Endothelial cell of umbilical vein (primary cell): ENCODE measurements around the gene BABAM1. TPM values are rescaled to one million over a fixed set of nuclear protein-coding genes. Genes with fewer than 3 reads are reported as not detected.

ENCODE experiments used
- BruUV-seq: library from RNA; stranded (reverse); fragments of 400-500 nt; replicated peaks from 2 replicates; lab custom pipeline; 2021; lab: Mats Ljungman, UMichigan
- CTCF ChIA-PET: fragments of 300-600, 350-600 bp; sonication (Branson Sonifier 250); formaldehyde crosslinking; loops from one replicate; lab custom pipeline; 2021; ENCODE audit warnings: antibody characterized with exemption, inconsistent platforms; lab: Charles Lee
- POLR2A ChIA-PET: fragments of 300-600, 350-600 bp; sonication (Branson Sonifier 250); formaldehyde crosslinking; loops from one replicate; lab custom pipeline; 2021; ENCODE audit warnings: antibody characterized with exemption, inconsistent platforms; lab: Charles Lee
- DNase-seq: peaks from one replicate; pipeline ENCODE4 v3.0.0-alpha.2; 2011; ENCODE audit warnings: low read depth, low spot score
- FAIRE-seq: peaks from 2 replicates; lab custom pipeline; 2011; peaks lifted over from hg19 to GRCh38; lab: Jason Lieb, UNC
- H2AFZ ChIP-seq: 2 replicates; pipeline ENCODE4 v1.6.0; 2012; ENCODE audit warnings: low read depth, low read length, control low read depth, inconsistent platforms
- H3K27ac ChIP-seq: 2 replicates; pipeline ENCODE4 v1.5.1; 2011; ENCODE audit warnings: low read depth, mild to moderate bottlenecking, control low read depth, low read length, moderate library complexity; ENCODE audit not compliant: insufficient read depth
- H3K27me3 ChIP-seq, 2 experiments: 2 replicates each; pipeline versions ENCODE4 v1.6.0 to v1.6.1; 2011; ENCODE audit warnings: low read length in 2 of 2, mixed read lengths in 1 of 2; ENCODE audit not compliant: control insufficient read depth in 2 of 2, insufficient read depth in 2 of 2
- H3K36me3 ChIP-seq, 2 experiments: 2 replicates in 1 of 2; 3 replicates in 1 of 2; pipeline ENCODE4 v1.5.1; 2011; ENCODE audit warnings: low read length in 2 of 2, mild to moderate bottlenecking in 1 of 2, moderate library complexity in 1 of 2; ENCODE audit not compliant: control insufficient read depth in 2 of 2, insufficient read depth in 2 of 2; ENCODE audit errors: extremely low read depth in 1 of 2
- H3K4me1 ChIP-seq: 3 replicates; pipeline ENCODE4 v1.5.1; 2011; ENCODE audit warnings: mild to moderate bottlenecking, low read length; ENCODE audit not compliant: control insufficient read depth, insufficient read depth; ENCODE audit errors: extremely low read depth
- H3K4me2 ChIP-seq: 2 replicates; pipeline ENCODE4 v1.6.1; 2011; ENCODE audit warnings: low read length, control low read depth, mixed read lengths; ENCODE audit not compliant: insufficient read depth
- H3K4me3 ChIP-seq, 3 experiments: fragments of 200-600 bp in 1 of 3; sonication (generic), shearing (Covaris generic) in 1 of 3; replicated peaks in 1 of 3; 2 replicates each; pipeline ENCODE4 v1.5.1; 2011 to 2016; ENCODE audit warnings: control low read depth in 3 of 3, low read length in 3 of 3, mild to moderate bottlenecking in 2 of 3, inconsistent platforms in 1 of 3, low read depth in 1 of 3, moderate library complexity in 1 of 3; ENCODE audit not compliant: insufficient read depth in 1 of 3
- H3K79me2 ChIP-seq: 2 replicates; pipeline ENCODE4 v1.6.0; 2012; ENCODE audit warnings: low read length, inconsistent platforms; ENCODE audit not compliant: control insufficient read depth, insufficient read depth
- H3K9ac ChIP-seq: replicated peaks from 2 replicates; pipeline ENCODE3; 2011; ENCODE audit warnings: low read length, control low read depth; ENCODE audit not compliant: insufficient read depth; ENCODE audit errors: extremely low read depth
- H3K9me1 ChIP-seq: replicated peaks from 3 replicates; pipeline ENCODE4 v1.6.0; 2011; ENCODE audit warnings: mild to moderate bottlenecking, low read length; ENCODE audit not compliant: control insufficient read depth, insufficient read depth; ENCODE audit errors: extremely low read depth
- H3K9me3 ChIP-seq: replicated peaks from 2 replicates; pipeline ENCODE4 v1.5.1; 2012; ENCODE audit warnings: low read length, inconsistent platforms; ENCODE audit not compliant: control insufficient read depth, insufficient read depth
- H4K20me1 ChIP-seq: replicated peaks from 2 replicates; pipeline ENCODE3; 2011; ENCODE audit warnings: mild to moderate bottlenecking, low read length; ENCODE audit not compliant: control insufficient read depth, insufficient read depth; ENCODE audit errors: extremely low read depth
- EZH2 ChIP-seq: IDR thresholded peaks from 2 replicates; pipeline ENCODE4 v1.6.1; 2012; ENCODE audit warnings: borderline replicate concordance, low read depth, mild to moderate bottlenecking, moderate library complexity, low read length, inconsistent platforms; ENCODE audit not compliant: severe bottlenecking
- FOS ChIP-seq: IDR thresholded peaks from 2 replicates; pipeline ENCODE4 v1.6.1; 2011; ENCODE audit warnings: mild to moderate bottlenecking, low read length, moderate library complexity, borderline replicate concordance; ENCODE audit not compliant: insufficient read depth
- GATA2 ChIP-seq: IDR thresholded peaks from 2 replicates; pipeline ENCODE4 v1.7.0; 2011; ENCODE audit warnings: low read depth, mild to moderate bottlenecking, moderate library complexity, mixed read lengths, low read length; ENCODE audit not compliant: insufficient read length, insufficient read depth
- JUN ChIP-seq: IDR thresholded peaks from 2 replicates; pipeline ENCODE4 v1.6.1; 2011; ENCODE audit warnings: borderline replicate concordance, low read depth; ENCODE audit not compliant: insufficient read length, insufficient read depth
- MYC ChIP-seq: IDR thresholded peaks from one replicate; pipeline ENCODE4 v1.6.1; 2011; ENCODE audit warnings: mild to moderate bottlenecking, low read depth, low read length
- POLR2A ChIP-seq: IDR thresholded peaks from 2 replicates; pipeline ENCODE4 v1.6.1; 2012; ENCODE audit warnings: low read depth, mild to moderate bottlenecking, control low read depth, low read length
- POLR2AphosphoS5 ChIP-seq: IDR thresholded peaks from 2 replicates; pipeline ENCODE4 v1.6.1; 2012; ENCODE audit warnings: low read depth, mild to moderate bottlenecking, control low read depth, low read length, moderate library complexity; ENCODE audit not compliant: insufficient read depth
- dilution Hi-C: fragments of 300-500 bp; cut with MboI; formaldehyde crosslinking; loops from one replicate; pipeline ENCODE4 v1.15.0; 2019; ENCODE audit warnings: low sequenced_read_pairs; ENCODE audit not compliant: extremely low pct_ligation_motif_present
- intact Hi-C: fragments of 100-400 bp; cut with micrococcal nuclease; formaldehyde crosslinking; loops from one replicate; pipeline ENCODE4 v1.10.0; 2022
- polyA plus RNA-seq, 4 experiments: library from polyadenylated mRNA; depleted of rRNA in 3 of 4; stranded (reverse) in 3 of 4; unstranded in 1 of 4; fragments of >200 nt; gene quantifications; 2 replicates each; pipeline versions ENCODE4 v1.2.1 to v1.2.3, GENCODE V29; 2011 to 2012; ENCODE audit warnings: missing spikeins in 1 of 4
- total RNA-seq: library from RNA; stranded (reverse); gene quantifications from 2 replicates; pipeline ENCODE4 v1.2.3, GENCODE V29; 2021
- TF ChIP-seq, protein P1 (sequence below), 2 donors: IDR thresholded peaks; 1 replicate in 1 of 2; 2 replicates in 1 of 2; pipeline ENCODE4 v1.5.1; 2011; ENCODE audit warnings: low read length in 2 of 2, mild to moderate bottlenecking in 2 of 2, moderate library complexity in 2 of 2, control low read depth in 1 of 2, inconsistent platforms in 1 of 2, low read depth in 1 of 2; ENCODE audit not compliant: insufficient read depth in 1 of 2; ENCODE audit errors: extremely low read depth in 1 of 2
- TF ChIP-seq, protein P2 (sequence below): IDR thresholded peaks from 2 replicates; pipeline ENCODE4 v1.6.1; 2011; ENCODE audit not compliant: insufficient read depth, insufficient read length

BABAM1 gene
- total and polyA plus RNA-seq, 2 donors (not counting 3 experiments of a cell fraction or from before 2014, with no cell fraction given) = 118 to 140 TPM

DNA sequence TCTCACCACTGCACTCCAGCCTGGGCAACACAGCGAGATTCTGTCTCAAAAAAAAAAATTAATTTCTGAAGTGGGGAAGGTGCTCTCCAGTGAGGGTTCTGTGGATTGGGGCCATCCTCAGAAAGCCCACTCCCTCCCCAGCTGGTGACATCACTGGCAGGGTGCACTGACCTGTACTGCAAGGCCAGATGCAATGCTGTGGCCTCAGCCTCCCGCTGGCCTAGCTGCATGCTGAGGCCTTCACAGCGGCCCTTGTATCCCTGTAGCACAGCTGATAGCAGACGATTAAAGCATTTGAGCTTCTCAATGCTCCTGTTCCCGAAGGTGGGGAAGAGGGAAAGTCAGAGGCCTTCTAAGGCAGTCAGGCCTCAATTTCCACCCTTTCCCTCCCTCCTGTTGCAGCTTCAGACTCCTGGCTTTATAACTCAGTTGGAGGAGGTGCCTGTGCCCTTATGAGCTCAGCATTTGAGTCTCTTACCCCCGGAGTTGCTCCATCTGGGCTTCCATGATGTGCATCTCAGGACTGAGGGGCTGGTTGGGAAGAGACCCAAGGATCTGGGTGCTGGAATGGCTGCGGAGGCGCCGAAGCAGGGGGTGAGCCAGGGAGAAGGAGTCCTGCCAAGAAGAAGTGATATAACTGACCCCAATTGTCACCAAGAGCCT, 8.0 kb upstream of the BABAM1 start:
- Histone ChIP-seq H3K36me3 (peaks cover 0 to 27% of the 10 kb centered on the region in 2 experiments), H2AFZ (no peak overlapping the region), H3K9ac (no peak overlapping the region), H3K27ac (no peak overlapping the region), H4K20me1 (no peaks in the 10 kb centered on the region), H3K9me3 (no peaks in the 10 kb centered on the region), H3K79me2 (no peaks in the 10 kb centered on the region), H3K9me1 (no peaks in the 10 kb centered on the region), H3K4me3 (no peak overlapping the region), H3K27me3 (no peaks in the 10 kb centered on the region), H3K4me1 (peaks cover 4% of the 10 kb centered on the region), H3K4me2 (no peak overlapping the region)
- POLR2A ChIA-PET = no interaction called here
- no peak for FAIRE-seq
- no peak for TF ChIP-seq POLR2A
- no peak for TF ChIP-seq MYC
- TF ChIP-seq GATA2 = no peak
- no peak for TF ChIP-seq JUN
- no peak for TF ChIP-seq EZH2
- no peak for TF ChIP-seq FOS
- TF ChIP-seq, protein P1, sequence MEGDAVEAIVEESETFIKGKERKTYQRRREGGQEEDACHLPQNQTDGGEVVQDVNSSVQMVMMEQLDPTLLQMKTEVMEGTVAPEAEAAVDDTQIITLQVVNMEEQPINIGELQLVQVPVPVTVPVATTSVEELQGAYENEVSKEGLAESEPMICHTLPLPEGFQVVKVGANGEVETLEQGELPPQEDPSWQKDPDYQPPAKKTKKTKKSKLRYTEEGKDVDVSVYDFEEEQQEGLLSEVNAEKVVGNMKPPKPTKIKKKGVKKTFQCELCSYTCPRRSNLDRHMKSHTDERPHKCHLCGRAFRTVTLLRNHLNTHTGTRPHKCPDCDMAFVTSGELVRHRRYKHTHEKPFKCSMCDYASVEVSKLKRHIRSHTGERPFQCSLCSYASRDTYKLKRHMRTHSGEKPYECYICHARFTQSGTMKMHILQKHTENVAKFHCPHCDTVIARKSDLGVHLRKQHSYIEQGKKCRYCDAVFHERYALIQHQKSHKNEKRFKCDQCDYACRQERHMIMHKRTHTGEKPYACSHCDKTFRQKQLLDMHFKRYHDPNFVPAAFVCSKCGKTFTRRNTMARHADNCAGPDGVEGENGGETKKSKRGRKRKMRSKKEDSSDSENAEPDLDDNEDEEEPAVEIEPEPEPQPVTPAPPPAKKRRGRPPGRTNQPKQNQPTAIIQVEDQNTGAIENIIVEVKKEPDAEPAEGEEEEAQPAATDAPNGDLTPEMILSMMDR (IDR thresholded peaks at IDR 0.05; ENCODE audit: extremely low read depth in 1 of 2, insufficient read depth in 1 of 2, low read depth in 1 of 2, low read length in 2 of 2) = no peak
- TF ChIP-seq, protein P2, sequence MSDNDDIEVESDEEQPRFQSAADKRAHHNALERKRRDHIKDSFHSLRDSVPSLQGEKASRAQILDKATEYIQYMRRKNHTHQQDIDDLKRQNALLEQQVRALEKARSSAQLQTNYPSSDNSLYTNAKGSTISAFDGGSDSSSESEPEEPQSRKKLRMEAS = no peak
- TF ChIP-seq POLR2AphosphoS5 = no peak
- intact Hi-C loops = no loop called here
- DNase-seq = no peak
- BruUV-seq = no TSS peak
- dilution Hi-C loops = no loop called here
- CTCF ChIA-PET = interaction anchor here (1.2 to 3.1 kb wide), 6 partner anchors 9 to 23 kb away, joined by 3 to 28 read pairs (median 6); partner anchors contain the start of gene ANKLE1
